Measurements from ENCODE around the gene CFAP119. TPM values are rescaled to one million over a fixed set of nuclear protein-coding genes. Genes with fewer than 3 reads are reported as not detected.
"Not testable (repeated sequence)": the region's sequence is repeated elsewhere in the genome, so short reads cannot be mapped to it uniquely, and the experiment has no call there.

CFAP119 gene
- 2.2 and 4.6 TPM in 2 replicates for total RNA-seq (2014; rRNA removed; shearing (Covaris generic))
- 33.1 and 33.4 TPM in 2 replicates for polyA plus RNA-seq (2014; cell fraction: nucleus; rRNA removed)

GRCh38 chr16:30761928-30762902 is at the start of gene CFAP119, which contains the start of gene RNF40:
Gene CFAP119, minus strand, starts transcription at chr16:30762062. Its CDS starts 314 bp downstream, at chr16:30761748.
Gene RNF40, plus strand, starts transcription at chr16:30762322. Its CDS starts 224 bp downstream, at chr16:30762546.
- DNase-seq (ENCODE audit: extremely low read depth, low read depth), result peak; percentile 98

GRCh38 chr16:30809675-30810074 is 47.8 kb upstream of the CFAP119 start:
- DNase-seq (ENCODE audit: extremely low read depth, low read depth), result not testable (repeated sequence)

- DNase-seq (ENCODE audit: extremely low read depth, low read depth), result not testable (repeated sequence)
Observed at GRCh38 chr16:30808890-30809426, 47.1 kb upstream of the CFAP119 start.

GRCh38 chr16:30808146-30808545 is 46.3 kb upstream of the CFAP119 start:
- DNase-seq (ENCODE audit: extremely low read depth, low read depth), result no peak

GRCh38 chr16:30805370-30806169 is 43.7 kb upstream of the CFAP119 start:
- peak; percentile 68 for DNase-seq (ENCODE audit: extremely low read depth, low read depth)

- no peak for DNase-seq (ENCODE audit: extremely low read depth, low read depth)
Observed at GRCh38 chr16:30805056-30805369, 43.2 kb upstream of the CFAP119 start.

GRCh38 chr16:30802936-30803335 is 41.1 kb upstream of the CFAP119 start:
- no peak for DNase-seq (ENCODE audit: extremely low read depth, low read depth)

- DNase-seq (ENCODE audit: extremely low read depth, low read depth), result no peak
Observed at GRCh38 chr16:30797670-30798309, 35.9 kb upstream of the CFAP119 start.

GRCh38 chr16:30794634-30795033 is 32.8 kb upstream of the CFAP119 start:
- DNase-seq (ENCODE audit: extremely low read depth, low read depth), result no peak

- no peak for DNase-seq (ENCODE audit: extremely low read depth, low read depth)
Observed at GRCh38 chr16:30793508-30794069, 31.7 kb upstream of the CFAP119 start.

- DNase-seq (ENCODE audit: extremely low read depth, low read depth), result no peak
Observed at GRCh38 chr16:30787613-30788378, 25.9 kb upstream of the CFAP119 start.

- DNase-seq (ENCODE audit: extremely low read depth, low read depth), result peak; percentile 54
Observed at GRCh38 chr16:30786936-30787612, 25.2 kb upstream of the CFAP119 start, which contains the start of gene ZNF629. Gene ZNF629, minus strand, starts transcription at chr16:30787205. Its CDS starts 2,723 bp downstream, at chr16:30784482.

- no peak for DNase-seq (ENCODE audit: extremely low read depth, low read depth)
Observed at GRCh38 chr16:30786115-30786935, 24.5 kb upstream of the CFAP119 start.

- no peak for DNase-seq (ENCODE audit: extremely low read depth, low read depth)
Observed at GRCh38 chr16:30785126-30786106, 23.6 kb upstream of the CFAP119 start.

- no peak for DNase-seq (ENCODE audit: extremely low read depth, low read depth)
Observed at GRCh38 chr16:30784215-30784614, 22.4 kb upstream of the CFAP119 start.

GRCh38 chr16:30783280-30784109 is 21.6 kb upstream of the CFAP119 start:
- no peak for DNase-seq (ENCODE audit: extremely low read depth, low read depth)
